GM23338 (cell line): ENCODE results near the gene GSC2. TPM values are rescaled to one million over a fixed set of nuclear protein-coding genes. Genes with fewer than 3 reads are reported as not detected.

Experiments used
- ATAC-seq: fragments of 200-7000 bp; cut with Tn5 transposase; 3 replicates; pipeline ENCODE4 v1.9.1; 2020
- DNase-seq: peaks from one replicate; pipeline ENCODE4 v3.0.0-alpha.2; 2015; ENCODE audit warnings: low spot score
- H2AFZ ChIP-seq: fragments of 200-600 bp; sonication (generic); 2 replicates; pipeline ENCODE4 v1.8.0; 2016; ENCODE audit warnings: antibody characterized with exemption, mild to moderate bottlenecking, moderate library complexity
- H3F3A ChIP-seq: fragments of 200-600 bp; sonication (generic); replicated peaks from 2 replicates; pipeline ENCODE4 v1.8.0; 2017; ENCODE audit warnings: antibody characterized with exemption, mixed run types, low read depth
- H3K27ac ChIP-seq: fragments of 200-600 bp; sonication (generic); 2 replicates; pipeline ENCODE4 v1.6.1; 2016; ENCODE audit warnings: low read depth
- H3K27me3 ChIP-seq: fragments of 200-600 bp; sonication (generic); 2 replicates; pipeline ENCODE4 v1.8.0; 2016; ENCODE audit warnings: mild to moderate bottlenecking, mixed run types, moderate library complexity; ENCODE audit not compliant: insufficient read depth
- H3K36me3 ChIP-seq: fragments of 200-600 bp; sonication (generic); 2 replicates; pipeline ENCODE4 v1.8.0; 2016; ENCODE audit warnings: mild to moderate bottlenecking; ENCODE audit not compliant: insufficient read depth
- H3K4me1 ChIP-seq: fragments of 200-600 bp; sonication (generic); 2 replicates; pipeline ENCODE4 v1.8.0; 2016; ENCODE audit warnings: mild to moderate bottlenecking, moderate library complexity; ENCODE audit not compliant: insufficient read depth
- H3K4me2 ChIP-seq: fragments of 200-600 bp; sonication (generic); 2 replicates; pipeline ENCODE4 v1.7.1; 2017; ENCODE audit warnings: mixed run types
- H3K4me3 ChIP-seq: fragments of 200-600 bp; sonication (generic); 2 replicates; pipeline ENCODE4 v1.6.1; 2016; ENCODE audit warnings: mixed run types
- H3K79me2 ChIP-seq: fragments of 200-600 bp; sonication (generic); replicated peaks from 2 replicates; pipeline ENCODE4 v1.8.0; 2017; ENCODE audit warnings: mild to moderate bottlenecking; ENCODE audit not compliant: insufficient read depth
- H3K9me2 ChIP-seq: fragments of 200-600 bp; sonication (generic); 2 replicates; pipeline ENCODE4 v1.8.0; 2017; ENCODE audit not compliant: insufficient read depth
- H4K20me1 ChIP-seq: fragments of 200-600 bp; sonication (generic); replicated peaks from 2 replicates; pipeline ENCODE4 v1.8.0; 2017; ENCODE audit warnings: mild to moderate bottlenecking; ENCODE audit not compliant: insufficient read depth
- H3K27ac Mint-ChIP-seq: 2 replicates; pipeline ENCODE4 v1.8.0; 2020; ENCODE audit warnings: inconsistent platforms, mild to moderate bottlenecking, moderate library complexity, mixed read lengths
- H3K27me3 Mint-ChIP-seq: 3 replicates; pipeline ENCODE4 v1.8.0; 2022; ENCODE audit warnings: low read depth, mild to moderate bottlenecking, moderate library complexity, mixed read lengths, inconsistent platforms; ENCODE audit not compliant: insufficient read depth, poor library complexity
- H3K36me3 Mint-ChIP-seq: 3 replicates; pipeline ENCODE4 v1.8.0; 2021; ENCODE audit warnings: low read depth, mild to moderate bottlenecking, inconsistent platforms, moderate library complexity, mixed read lengths
- H3K4me1 Mint-ChIP-seq: 3 replicates; pipeline ENCODE4 v1.8.0; 2020; ENCODE audit warnings: mild to moderate bottlenecking, inconsistent platforms, mixed read lengths
- H3K4me3 Mint-ChIP-seq: 3 replicates; pipeline ENCODE4 v1.8.0; 2021; ENCODE audit warnings: moderate library complexity, mild to moderate bottlenecking, inconsistent platforms, mixed read lengths
- H3K9me3 Mint-ChIP-seq: 3 replicates; pipeline ENCODE4 v1.8.0; 2020; ENCODE audit warnings: moderate library complexity, mild to moderate bottlenecking, inconsistent platforms, mixed read lengths
- CREB1 ChIP-seq: fragments of 250-450 bp; sonication (Bioruptor Pico); IDR thresholded peaks from 2 replicates; pipeline ENCODE4 v1.5.0; 2020; ENCODE audit warnings: low read depth, mild to moderate bottlenecking, moderate library complexity
- EZH2 ChIP-seq: fragments of 200-600 bp; sonication (generic); IDR thresholded peaks from one replicate; pipeline ENCODE4 v1.8.0; 2017; ENCODE audit warnings: antibody characterized with exemption, mild to moderate bottlenecking, low read depth; ENCODE audit not compliant: unreplicated experiment
- EZH2phosphoT487 ChIP-seq: fragments of 200-600 bp; sonication (generic); IDR thresholded peaks from one replicate; pipeline ENCODE4 v1.8.1; 2018; ENCODE audit warnings: antibody characterized with exemption; ENCODE audit not compliant: unreplicated experiment
- JUNB ChIP-seq: IDR thresholded peaks from one replicate; pipeline ENCODE4 v1.6.1; 2016; ENCODE audit warnings: antibody characterized with exemption; ENCODE audit not compliant: unreplicated experiment
- NANOG ChIP-seq: IDR thresholded peaks from 2 replicates; pipeline ENCODE4 v1.6.1; 2016; ENCODE audit warnings: antibody characterized with exemption, borderline replicate concordance
- POLR2AphosphoS5 ChIP-seq: IDR thresholded peaks from 2 replicates; pipeline ENCODE4 v1.6.1; 2016; ENCODE audit warnings: antibody characterized with exemption, low read depth
- STAT1 ChIP-seq: IDR thresholded peaks from one replicate; pipeline ENCODE4 v1.6.1; 2016; ENCODE audit warnings: antibody characterized with exemption; ENCODE audit not compliant: unreplicated experiment
- ZNF114 ChIP-seq: fragments of 250-450 bp; sonication (Bioruptor Pico); IDR thresholded peaks from 2 replicates; pipeline ENCODE4 v1.5.0; 2020; ENCODE audit warnings: mild to moderate bottlenecking, moderate library complexity
- ZNF331 ChIP-seq: fragments of 250-450 bp; sonication (Bioruptor Pico); IDR thresholded peaks from 2 replicates; pipeline ENCODE4 v1.5.0; 2020; ENCODE audit warnings: low read depth, mild to moderate bottlenecking, moderate library complexity
- polyA plus RNA-seq: library from polyadenylated mRNA; unstranded; fragments of >200 nt; fragmentation: Nextera tagmentation; extraction: Ambion mirVana; gene quantifications from 2 replicates; pipeline ENCODE4 v1.2.1, GENCODE V29; 2016
- total RNA-seq: library from RNA; depleted of rRNA; stranded (reverse); fragments of >200 nt; shearing (Covaris generic); gene quantifications from 2 replicates; pipeline ENCODE4 v1.2.3, GENCODE V29; 2014
- TF ChIP-seq, protein P1 (sequence below), 2 experiments: fragments of 200-600 bp in 1 of 2; sonication (generic) in 1 of 2; conservative IDR thresholded peaks; 2 replicates each; pipeline versions ENCODE4 v1.5.1 to v1.6.1; 2016 to 2017; ENCODE audit warnings: antibody characterized with exemption in 2 of 2, low read depth in 2 of 2, mild to moderate bottlenecking in 2 of 2, moderate library complexity in 1 of 2
- TF ChIP-seq, protein P2 (sequence below): IDR thresholded peaks from one replicate; pipeline ENCODE4 v1.6.1; 2018; ENCODE audit warnings: antibody characterized with exemption; ENCODE audit not compliant: unreplicated experiment
- TF ChIP-seq, protein P3 (sequence below): fragments of 250-450 bp; sonication (Bioruptor Pico); IDR thresholded peaks from 2 replicates; pipeline ENCODE4 v1.5.0; 2020; ENCODE audit warnings: mild to moderate bottlenecking, moderate library complexity

The GSC2 gene
- total and polyA plus RNA-seq, 2 experiments from 2014 or later, result not detected

DNA sequence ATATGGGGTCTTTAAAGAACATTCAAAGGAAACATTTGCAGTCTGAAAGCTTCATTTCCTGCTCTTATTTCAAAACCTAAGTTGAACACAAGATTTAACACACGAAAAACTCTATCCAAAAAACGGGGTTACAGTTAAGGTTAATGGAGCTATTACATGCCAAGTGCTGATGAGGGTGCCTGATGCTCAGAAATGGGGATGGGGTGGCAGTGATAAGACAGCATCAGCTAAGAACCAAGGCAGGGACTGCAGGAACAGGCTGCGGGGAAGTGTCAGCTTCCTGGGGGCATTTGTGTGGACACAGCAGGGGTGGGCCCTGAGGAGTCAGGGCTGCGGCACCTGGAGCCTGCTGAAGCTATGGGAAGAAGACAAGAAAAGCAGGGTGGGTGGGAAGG lies 40.0 kb downstream of the GSC2 start (continued):
- TF ChIP-seq, protein P1, sequence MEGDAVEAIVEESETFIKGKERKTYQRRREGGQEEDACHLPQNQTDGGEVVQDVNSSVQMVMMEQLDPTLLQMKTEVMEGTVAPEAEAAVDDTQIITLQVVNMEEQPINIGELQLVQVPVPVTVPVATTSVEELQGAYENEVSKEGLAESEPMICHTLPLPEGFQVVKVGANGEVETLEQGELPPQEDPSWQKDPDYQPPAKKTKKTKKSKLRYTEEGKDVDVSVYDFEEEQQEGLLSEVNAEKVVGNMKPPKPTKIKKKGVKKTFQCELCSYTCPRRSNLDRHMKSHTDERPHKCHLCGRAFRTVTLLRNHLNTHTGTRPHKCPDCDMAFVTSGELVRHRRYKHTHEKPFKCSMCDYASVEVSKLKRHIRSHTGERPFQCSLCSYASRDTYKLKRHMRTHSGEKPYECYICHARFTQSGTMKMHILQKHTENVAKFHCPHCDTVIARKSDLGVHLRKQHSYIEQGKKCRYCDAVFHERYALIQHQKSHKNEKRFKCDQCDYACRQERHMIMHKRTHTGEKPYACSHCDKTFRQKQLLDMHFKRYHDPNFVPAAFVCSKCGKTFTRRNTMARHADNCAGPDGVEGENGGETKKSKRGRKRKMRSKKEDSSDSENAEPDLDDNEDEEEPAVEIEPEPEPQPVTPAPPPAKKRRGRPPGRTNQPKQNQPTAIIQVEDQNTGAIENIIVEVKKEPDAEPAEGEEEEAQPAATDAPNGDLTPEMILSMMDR (conservative IDR thresholded peaks at IDR 0.05; ENCODE audit: low read depth in 2 of 2), result no peak
- TF ChIP-seq NANOG (no peak), EZH2phosphoT487 (no peak), JUNB (no peak), EZH2 (no peak), ZNF331 (CRISPR knock-in tag) (no peak), CREB1 (CRISPR knock-in tag) (no peak), POLR2AphosphoS5 (no peak), ZNF114 (no peak)
- TF ChIP-seq, protein P2, sequence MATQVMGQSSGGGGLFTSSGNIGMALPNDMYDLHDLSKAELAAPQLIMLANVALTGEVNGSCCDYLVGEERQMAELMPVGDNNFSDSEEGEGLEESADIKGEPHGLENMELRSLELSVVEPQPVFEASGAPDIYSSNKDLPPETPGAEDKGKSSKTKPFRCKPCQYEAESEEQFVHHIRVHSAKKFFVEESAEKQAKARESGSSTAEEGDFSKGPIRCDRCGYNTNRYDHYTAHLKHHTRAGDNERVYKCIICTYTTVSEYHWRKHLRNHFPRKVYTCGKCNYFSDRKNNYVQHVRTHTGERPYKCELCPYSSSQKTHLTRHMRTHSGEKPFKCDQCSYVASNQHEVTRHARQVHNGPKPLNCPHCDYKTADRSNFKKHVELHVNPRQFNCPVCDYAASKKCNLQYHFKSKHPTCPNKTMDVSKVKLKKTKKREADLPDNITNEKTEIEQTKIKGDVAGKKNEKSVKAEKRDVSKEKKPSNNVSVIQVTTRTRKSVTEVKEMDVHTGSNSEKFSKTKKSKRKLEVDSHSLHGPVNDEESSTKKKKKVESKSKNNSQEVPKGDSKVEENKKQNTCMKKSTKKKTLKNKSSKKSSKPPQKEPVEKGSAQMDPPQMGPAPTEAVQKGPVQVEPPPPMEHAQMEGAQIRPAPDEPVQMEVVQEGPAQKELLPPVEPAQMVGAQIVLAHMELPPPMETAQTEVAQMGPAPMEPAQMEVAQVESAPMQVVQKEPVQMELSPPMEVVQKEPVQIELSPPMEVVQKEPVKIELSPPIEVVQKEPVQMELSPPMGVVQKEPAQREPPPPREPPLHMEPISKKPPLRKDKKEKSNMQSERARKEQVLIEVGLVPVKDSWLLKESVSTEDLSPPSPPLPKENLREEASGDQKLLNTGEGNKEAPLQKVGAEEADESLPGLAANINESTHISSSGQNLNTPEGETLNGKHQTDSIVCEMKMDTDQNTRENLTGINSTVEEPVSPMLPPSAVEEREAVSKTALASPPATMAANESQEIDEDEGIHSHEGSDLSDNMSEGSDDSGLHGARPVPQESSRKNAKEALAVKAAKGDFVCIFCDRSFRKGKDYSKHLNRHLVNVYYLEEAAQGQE, result no peak

DNA sequence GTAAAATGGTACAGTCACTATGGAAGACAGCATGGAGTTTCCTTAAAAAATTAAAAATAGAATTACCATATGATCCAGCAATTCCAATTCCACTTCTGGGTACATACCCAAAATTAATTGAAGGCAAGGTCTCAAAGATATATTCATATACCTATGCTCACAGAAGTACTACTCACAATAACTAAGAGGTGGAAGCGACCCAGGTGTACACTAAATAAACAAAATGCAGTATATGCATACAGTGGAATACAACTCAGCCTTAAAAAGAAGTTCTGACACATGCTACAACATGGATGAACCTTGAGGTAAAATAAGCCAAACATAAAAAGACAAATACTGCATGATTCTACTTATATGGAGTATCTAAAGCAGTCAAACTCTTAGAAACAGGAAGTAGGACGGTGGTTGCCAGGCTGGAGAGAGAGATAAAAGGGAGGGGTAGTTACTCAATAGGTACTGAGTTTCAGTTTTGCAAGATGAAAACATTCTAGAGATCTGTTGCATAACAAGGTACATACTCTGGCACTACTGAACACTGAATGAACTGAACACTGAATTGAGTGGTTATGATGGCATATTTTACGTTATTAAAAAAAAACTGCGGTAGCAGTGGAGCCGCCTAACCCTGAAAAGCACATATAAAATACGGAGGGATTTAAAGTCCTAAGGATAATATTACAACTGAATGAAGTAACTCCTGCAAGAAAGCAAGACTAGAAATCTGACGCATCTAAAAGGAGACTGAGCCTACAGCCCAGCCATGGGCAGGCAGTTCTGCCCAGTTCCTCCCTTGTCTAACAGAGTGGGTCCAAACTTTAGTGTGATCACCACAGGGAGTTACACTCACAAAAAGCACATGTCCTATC lies 40.7 kb downstream of the GSC2 start:
- H2AFZ ChIP-seq, result no peak overlapping the region
- H3K9me3 Mint-ChIP-seq, result no peaks in the 10 kb centered on the region; the same call in 2 of the 3 replicates
- H3K27me3 ChIP-seq, result no peaks in the 10 kb centered on the region
- H3K79me2 ChIP-seq, result peaks cover 100% of the 10 kb centered on the region
- H3K4me3 ChIP-seq, result no peak overlapping the region
- peaks cover 5% of the 10 kb centered on the region for H3K27me3 Mint-ChIP-seq
- H3K36me3 ChIP-seq, result no peaks in the 10 kb centered on the region
- H3K27ac Mint-ChIP-seq, result no peak overlapping the region
- H3K36me3 Mint-ChIP-seq, result no peaks in the 10 kb centered on the region
- H3K4me1 ChIP-seq, result peaks cover 27% of the 10 kb centered on the region
- peaks cover 24% of the 10 kb centered on the region for H3K4me1 Mint-ChIP-seq
- no peak overlapping the region; the same call in 2 of the 3 replicates for H3K4me3 Mint-ChIP-seq
- peaks cover 70% of the 10 kb centered on the region for H4K20me1 ChIP-seq
- H3F3A ChIP-seq, result no peaks in the 10 kb centered on the region
- ATAC-seq (no peak), DNase-seq (no peak)
- peak overlapping the region; percentile 47; the same call in 1 of the 2 replicates for H3K27ac ChIP-seq
- peak overlapping the region; percentile 21; the same call in 1 of the 2 replicates for H3K4me2 ChIP-seq
- H3K9me2 ChIP-seq, result no peaks in the 10 kb centered on the region
- TF ChIP-seq STAT1 (no peak), ZNF331 (CRISPR knock-in tag) (no peak), CREB1 (CRISPR knock-in tag) (no peak), JUNB (no peak)
- TF ChIP-seq, protein P3, sequence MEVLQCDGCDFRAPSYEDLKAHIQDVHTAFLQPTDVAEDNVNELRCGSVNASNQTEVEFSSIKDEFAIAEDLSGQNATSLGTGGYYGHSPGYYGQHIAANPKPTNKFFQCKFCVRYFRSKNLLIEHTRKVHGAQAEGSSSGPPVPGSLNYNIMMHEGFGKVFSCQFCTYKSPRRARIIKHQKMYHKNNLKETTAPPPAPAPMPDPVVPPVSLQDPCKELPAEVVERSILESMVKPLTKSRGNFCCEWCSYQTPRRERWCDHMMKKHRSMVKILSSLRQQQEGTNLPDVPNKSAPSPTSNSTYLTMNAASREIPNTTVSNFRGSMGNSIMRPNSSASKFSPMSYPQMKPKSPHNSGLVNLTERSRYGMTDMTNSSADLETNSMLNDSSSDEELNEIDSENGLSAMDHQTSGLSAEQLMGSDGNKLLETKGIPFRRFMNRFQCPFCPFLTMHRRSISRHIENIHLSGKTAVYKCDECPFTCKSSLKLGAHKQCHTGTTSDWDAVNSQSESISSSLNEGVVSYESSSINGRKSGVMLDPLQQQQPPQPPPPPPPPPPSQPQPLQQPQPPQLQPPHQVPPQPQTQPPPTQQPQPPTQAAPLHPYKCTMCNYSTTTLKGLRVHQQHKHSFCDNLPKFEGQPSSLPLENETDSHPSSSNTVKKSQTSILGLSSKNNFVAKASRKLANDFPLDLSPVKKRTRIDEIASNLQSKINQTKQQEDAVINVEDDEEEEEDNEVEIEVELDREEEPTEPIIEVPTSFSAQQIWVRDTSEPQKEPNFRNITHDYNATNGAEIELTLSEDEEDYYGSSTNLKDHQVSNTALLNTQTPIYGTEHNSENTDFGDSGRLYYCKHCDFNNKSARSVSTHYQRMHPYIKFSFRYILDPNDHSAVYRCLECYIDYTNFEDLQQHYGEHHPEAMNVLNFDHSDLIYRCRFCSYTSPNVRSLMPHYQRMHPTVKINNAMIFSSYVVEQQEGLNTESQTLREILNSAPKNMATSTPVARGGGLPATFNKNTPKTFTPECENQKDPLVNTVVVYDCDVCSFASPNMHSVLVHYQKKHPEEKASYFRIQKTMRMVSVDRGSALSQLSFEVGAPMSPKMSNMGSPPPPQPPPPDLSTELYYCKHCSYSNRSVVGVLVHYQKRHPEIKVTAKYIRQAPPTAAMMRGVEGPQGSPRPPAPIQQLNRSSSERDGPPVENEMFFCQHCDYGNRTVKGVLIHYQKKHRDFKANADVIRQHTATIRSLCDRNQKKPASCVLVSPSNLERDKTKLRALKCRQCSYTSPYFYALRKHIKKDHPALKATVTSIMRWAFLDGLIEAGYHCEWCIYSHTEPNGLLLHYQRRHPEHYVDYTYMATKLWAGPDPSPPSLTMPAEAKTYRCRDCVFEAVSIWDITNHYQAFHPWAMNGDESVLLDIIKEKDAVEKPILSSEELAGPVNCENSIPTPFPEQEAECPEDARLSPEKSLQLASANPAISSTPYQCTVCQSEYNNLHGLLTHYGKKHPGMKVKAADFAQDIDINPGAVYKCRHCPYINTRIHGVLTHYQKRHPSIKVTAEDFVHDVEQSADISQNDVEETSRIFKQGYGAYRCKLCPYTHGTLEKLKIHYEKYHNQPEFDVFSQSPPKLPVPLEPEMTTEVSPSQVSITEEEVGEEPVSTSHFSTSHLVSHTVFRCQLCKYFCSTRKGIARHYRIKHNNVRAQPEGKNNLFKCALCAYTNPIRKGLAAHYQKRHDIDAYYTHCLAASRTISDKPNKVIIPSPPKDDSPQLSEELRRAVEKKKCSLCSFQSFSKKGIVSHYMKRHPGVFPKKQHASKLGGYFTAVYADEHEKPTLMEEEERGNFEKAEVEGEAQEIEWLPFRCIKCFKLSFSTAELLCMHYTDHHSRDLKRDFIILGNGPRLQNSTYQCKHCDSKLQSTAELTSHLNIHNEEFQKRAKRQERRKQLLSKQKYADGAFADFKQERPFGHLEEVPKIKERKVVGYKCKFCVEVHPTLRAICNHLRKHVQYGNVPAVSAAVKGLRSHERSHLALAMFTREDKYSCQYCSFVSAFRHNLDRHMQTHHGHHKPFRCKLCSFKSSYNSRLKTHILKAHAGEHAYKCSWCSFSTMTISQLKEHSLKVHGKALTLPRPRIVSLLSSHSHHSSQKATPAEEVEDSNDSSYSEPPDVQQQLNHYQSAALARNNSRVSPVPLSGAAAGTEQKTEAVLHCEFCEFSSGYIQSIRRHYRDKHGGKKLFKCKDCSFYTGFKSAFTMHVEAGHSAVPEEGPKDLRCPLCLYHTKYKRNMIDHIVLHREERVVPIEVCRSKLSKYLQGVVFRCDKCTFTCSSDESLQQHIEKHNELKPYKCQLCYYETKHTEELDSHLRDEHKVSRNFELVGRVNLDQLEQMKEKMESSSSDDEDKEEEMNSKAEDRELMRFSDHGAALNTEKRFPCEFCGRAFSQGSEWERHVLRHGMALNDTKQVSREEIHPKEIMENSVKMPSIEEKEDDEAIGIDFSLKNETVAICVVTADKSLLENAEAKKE, result no peak
